HepG2 (cell line): ENCODE results near the gene GRK5. TPM values are rescaled to one million over a fixed set of nuclear protein-coding genes. Genes with fewer than 3 reads are reported as not detected.

Experiments
- CCDC6 ChIP-seq: sonication (generic); formaldehyde crosslinking; IDR thresholded peaks from 2 replicates; pipeline ENCODE4 v1.8.1; 2022; ENCODE audit warnings: mild to moderate bottlenecking, missing genetic modification reagents, moderate library complexity
- CEBPB ChIP-seq: IDR thresholded peaks from 2 replicates; pipeline ENCODE4 v1.6.1; 2011; ENCODE audit warnings: low read depth, low read length, improper control_type of control experiment, borderline replicate concordance
- CHCHD3 ChIP-seq: sonication (generic); formaldehyde crosslinking; IDR thresholded peaks from 2 replicates; pipeline ENCODE4 v1.8.0; 2022; ENCODE audit warnings: mild to moderate bottlenecking, missing genetic modification reagents, moderate library complexity
- EP300 ChIP-seq, 3 experiments: sonication (generic) in 1 of 3; formaldehyde crosslinking in 1 of 3; IDR thresholded peaks; 2 replicates each; pipeline versions ENCODE4 v1.5.1 to v1.6.1; 2011 to 2020; ENCODE audit warnings: low read depth in 2 of 3, low read length in 2 of 3, borderline replicate concordance in 1 of 3, improper control_type of control experiment in 1 of 3, mild to moderate bottlenecking in 1 of 3, missing genetic modification reagents in 1 of 3, moderate library complexity in 1 of 3
- FOXO1 ChIP-seq: sonication (generic); formaldehyde crosslinking; IDR thresholded peaks from 2 replicates; pipeline ENCODE4 v1.4.0; 2020; ENCODE audit warnings: missing genetic modification reagents
- HNF1A ChIP-seq, 2 experiments: sonication (generic) in 1 of 2; formaldehyde crosslinking in 1 of 2; IDR thresholded peaks; 2 replicates each; pipeline versions ENCODE4 v1.4.0 to v1.6.1; 2016 to 2020; ENCODE audit warnings: borderline replicate concordance in 1 of 2, low read depth in 1 of 2, mild to moderate bottlenecking in 1 of 2, missing genetic modification reagents in 1 of 2
- HNF4A ChIP-seq: sonication (generic); formaldehyde crosslinking; IDR thresholded peaks from 2 replicates; pipeline ENCODE4 v1.4.0; 2020; ENCODE audit warnings: missing genetic modification reagents
- MEIS1 ChIP-seq: sonication (generic); formaldehyde crosslinking; IDR thresholded peaks from 2 replicates; pipeline ENCODE4 v1.9.0; 2021; ENCODE audit warnings: mild to moderate bottlenecking, missing genetic modification reagents, moderate library complexity, borderline replicate concordance
- MIXL1 ChIP-seq: IDR thresholded peaks from 2 replicates; pipeline ENCODE4 v1.6.1; 2016
- RAD21 ChIP-seq: fragments of 450-650 bp; formaldehyde crosslinking; IDR thresholded peaks from 2 replicates; pipeline ENCODE4 v1.5.0; 2020; ENCODE audit warnings: mild to moderate bottlenecking
- RFXANK ChIP-seq: IDR thresholded peaks from 2 replicates; pipeline ENCODE4 v1.6.1; 2016
- RNF219 ChIP-seq: sonication (generic); formaldehyde crosslinking; IDR thresholded peaks from 2 replicates; pipeline ENCODE4 v1.5.0; 2020; ENCODE audit warnings: mild to moderate bottlenecking, missing genetic modification reagents
- SOX13 ChIP-seq, 3 experiments: fragments of 450-650 bp in 1 of 3; sonication (generic) in 1 of 3; formaldehyde crosslinking in 1 of 3; IDR thresholded peaks in 2 of 3; conservative IDR thresholded peaks in 1 of 3; 2 replicates each; pipeline versions ENCODE4 v1.5.0 to v1.6.1; 2016 to 2020; ENCODE audit warnings: antibody characterized with exemption in 1 of 3, mild to moderate bottlenecking in 1 of 3, missing compliant biosample characterization in 1 of 3, missing genetic modification reagents in 1 of 3, moderate library complexity in 1 of 3
- TFE3 ChIP-seq: IDR thresholded peaks from 2 replicates; pipeline ENCODE4 v1.6.1; 2016
- ZBTB42 ChIP-seq: sonication (generic); formaldehyde crosslinking; IDR thresholded peaks from 2 replicates; pipeline ENCODE4 v1.5.0; 2020; ENCODE audit warnings: mild to moderate bottlenecking, missing genetic modification reagents
- ZNF275 ChIP-seq: sonication (generic); formaldehyde crosslinking; IDR thresholded peaks from 2 replicates; pipeline ENCODE4 v1.8.0; 2022; ENCODE audit warnings: missing genetic modification reagents, mild to moderate bottlenecking, inconsistent platforms, borderline replicate concordance
- ZNF44 ChIP-seq: sonication (generic); formaldehyde crosslinking; IDR thresholded peaks from 2 replicates; pipeline ENCODE4 v1.5.1; 2020; ENCODE audit warnings: mild to moderate bottlenecking, missing genetic modification reagents
- ZNF746 ChIP-seq: sonication (generic); formaldehyde crosslinking; IDR thresholded peaks from 2 replicates; pipeline ENCODE4 v1.8.0; 2022; ENCODE audit warnings: mild to moderate bottlenecking, missing genetic modification reagents
- ZSCAN20 ChIP-seq: sonication (generic); formaldehyde crosslinking; IDR thresholded peaks from 2 replicates; pipeline ENCODE4 v1.4.0; 2020; ENCODE audit warnings: missing genetic modification reagents, mild to moderate bottlenecking, borderline replicate concordance
- polyA plus RNA-seq, 8 experiments: library from polyadenylated mRNA; depleted of rRNA in 3 of 8; stranded (reverse) in 7 of 8; unstranded in 1 of 8; fragments of >200 nt; fragmentation: Illumina TruSeq in 4 of 8; extraction: Trizol in 4 of 8; gene quantifications; 2 replicates each; pipeline versions ENCODE4 v1.2.1 to v1.2.3, GENCODE V29; 2011 to 2016; ENCODE audit warnings: low read depth in 4 of 8, missing spikeins in 1 of 8, mixed read lengths in 1 of 8; ENCODE audit not compliant: insufficient read depth in 1 of 8
- total RNA-seq, 5 experiments: library from RNA; depleted of rRNA; stranded (reverse); fragments of >200 nt; fragmentation: Illumina TruSeq; extraction: Trizol; gene quantifications; 2 replicates each; pipeline ENCODE4 v1.2.3, GENCODE V29; 2016; ENCODE audit warnings: low read depth in 1 of 5

The GRK5 gene
- total and polyA plus RNA-seq, 2 of the 13 experiments (the other 11 are each of a cell fraction or from before 2014, with no cell fraction given), result 10.4 to 12.6 TPM

GRCh38 chr10:119270762-119271366 lies 63.5 kb downstream of the GRK5 start (continued):
- TF ChIP-seq MEIS1 (CRISPR knock-in tag), result no peak
- TF ChIP-seq HNF1A (IDR thresholded peaks at IDR 0.05; ENCODE audit: low read depth), result no peak
- TF ChIP-seq HNF1A (CRISPR knock-in tag; IDR thresholded peaks at IDR 0.05; ENCODE audit: borderline replicate concordance), result no peak
- no peak for TF ChIP-seq RFXANK (CRISPR knock-in tag)
- TF ChIP-seq ZNF746, result no peak
- TF ChIP-seq SOX13 (IDR thresholded peaks at IDR 0.05), result no peak
- peak in 1 of 2 experiments; percentile 75; a peak in 2 of 4 replicates for TF ChIP-seq SOX13 (CRISPR knock-in tag; conservative IDR thresholded peaks at IDR 0.05 in 1 of 2, IDR thresholded peaks at IDR 0.05 in 1 of 2)
- TF ChIP-seq ZBTB42 (CRISPR knock-in tag), result no peak
- TF ChIP-seq CEBPB, result no peak
- peak; percentile 59; the same call in 1 of the 2 replicates for TF ChIP-seq HNF4A (CRISPR knock-in tag)
- TF ChIP-seq EP300 (IDR thresholded peaks at IDR 0.05; ENCODE audit: low read depth in 2 of 2, low read length in 2 of 2), result no peak; a peak in 1 of 4 replicates
- TF ChIP-seq EP300 (CRISPR knock-in tag; IDR thresholded peaks at IDR 0.05; ENCODE audit: borderline replicate concordance), result no peak; the same call in 1 of the 2 replicates
- TF ChIP-seq TFE3 (CRISPR knock-in tag), result no peak
- TF ChIP-seq MIXL1 (CRISPR knock-in tag), result no peak
- peak; percentile 71; the same call in 1 of the 2 replicates for TF ChIP-seq ZSCAN20
- TF ChIP-seq CCDC6 (CRISPR knock-in tag), result no peak
- no peak; the same call in 1 of the 2 replicates for TF ChIP-seq ZNF275 (CRISPR knock-in tag)
- no peak for TF ChIP-seq CHCHD3
- no peak for TF ChIP-seq RNF219
- peak; percentile 32; the same call in 1 of the 2 replicates for TF ChIP-seq FOXO1 (CRISPR knock-in tag)
- no peak; the same call in 1 of the 2 replicates for TF ChIP-seq ZNF44
- TF ChIP-seq RAD21 (CRISPR knock-in tag), result no peak; the same call in 1 of the 2 replicates
